ENCODE results near the gene FRMD3. TPM values are rescaled to one million over a fixed set of nuclear protein-coding genes. Genes with fewer than 3 reads are reported as not detected.

The FRMD3 gene
- total RNA-seq, 1 experiment from 2014 or later: 0.55 TPM

- no peak overlapping the region for H3K56ac ChIP-seq (ENCODE audit: insufficient read length, low read depth, low read length)
- H4K20me1 ChIP-seq (ENCODE audit: control insufficient read depth, insufficient read depth, insufficient read length): no peaks in the 10 kb centered on the region
- no peak overlapping the region for H4K8ac ChIP-seq (replicated peaks; ENCODE audit: insufficient read length, low read depth, low read length)
- no peak for TF ChIP-seq CTCF (conservative IDR thresholded peaks at IDR 0.05)
- H3K27me3 ChIP-seq (ENCODE audit: insufficient read depth, low read length): no peaks in the 10 kb centered on the region
- H2BK15ac ChIP-seq (ENCODE audit: low read depth, low read length): no peak overlapping the region
- no peak overlapping the region for H3K18ac ChIP-seq (ENCODE audit: insufficient read length, low read depth, low read length)
- no peak overlapping the region for H2BK20ac ChIP-seq (ENCODE audit: low read depth, low read length, poor library complexity, severe bottlenecking)
- DNase-seq: no peak
- H3K79me2 ChIP-seq (ENCODE audit: insufficient read depth, low read length): no peaks in the 10 kb centered on the region
- no peak overlapping the region for H3T11ph ChIP-seq (ENCODE audit: low read length)
- no peak overlapping the region for H3K27ac ChIP-seq (ENCODE audit: insufficient read length, low read depth, low read length)
- no peaks in the 10 kb centered on the region for H3K9me3 ChIP-seq (ENCODE audit: control insufficient read depth, low read depth, low read length)
- Mint-ChIP-seq H3K36me3 (ENCODE audit: insufficient read depth in 1 of 3, low read depth in 3 of 3) (peaks cover 0 to 4% (median 0%) of the 10 kb centered on the region in 3 experiments; a peak in 3 of 7 replicates), H3K27ac (no peak overlapping the region), H3K27me3 (ENCODE audit: low read depth) (peaks cover 5% of the 10 kb centered on the region), H3K9me3 (peaks cover 3 to 16% of the 10 kb centered on the region in 2 experiments), H3K4me1 (peaks cover 7 to 10% of the 10 kb centered on the region in 2 experiments), H3K4me3 (no peak overlapping the region)
- no peak overlapping the region for H3K9ac ChIP-seq (ENCODE audit: extremely low read depth, insufficient read length, low read length)
- no peak overlapping the region for H2AFZ ChIP-seq (ENCODE audit: low read length)
- no peaks in the 10 kb centered on the region for H3K23me2 ChIP-seq (ENCODE audit: insufficient read length, low read depth, low read length, poor library complexity, severe bottlenecking)
- H2AK5ac ChIP-seq (ENCODE audit: insufficient read length, low read length): no peak overlapping the region
- no peak overlapping the region for H4K91ac ChIP-seq (ENCODE audit: insufficient read length, low read depth, low read length)
- H4K5ac ChIP-seq (ENCODE audit: insufficient read length, low read depth, low read length): no peak overlapping the region
- no peak overlapping the region for H3K23ac ChIP-seq (ENCODE audit: insufficient read length, low read depth, low read length)
- H2BK5ac ChIP-seq (ENCODE audit: insufficient read length, low read length): no peak overlapping the region
- H3K79me1 ChIP-seq (ENCODE audit: insufficient read depth, low read depth, low read length, poor library complexity, severe bottlenecking): no peaks in the 10 kb centered on the region
- H2BK120ac ChIP-seq (ENCODE audit: low read depth, low read length, poor library complexity, severe bottlenecking): no peak overlapping the region
- no peaks in the 10 kb centered on the region for H3K4me1 ChIP-seq (ENCODE audit: insufficient read depth, low read length)
- no peak overlapping the region for H3K4ac ChIP-seq (ENCODE audit: low read depth, low read length)
- H3K14ac ChIP-seq (ENCODE audit: insufficient read depth, low read length): no peak overlapping the region
- WGBS (ENCODE audit: extremely low coverage, insufficient read length, low lambda C conversion rate): no CpG with 5 or more reads among the region's 4 CpGs
- H3K4me2 ChIP-seq (ENCODE audit: insufficient read depth, insufficient read length, low read length): no peak overlapping the region
- H2BK12ac ChIP-seq (ENCODE audit: insufficient read length, low read depth, low read length): no peak overlapping the region
Measured at GRCh38 chr9:83521411-83521810, 16.8 kb downstream of the FRMD3 start.

Data from H9 (cell line).